GM18870 (cell line): ENCODE data around the gene SIRT5.

Experiments used
- ATAC-seq: cut with Tn5 transposase; IDR thresholded peaks from one replicate; pipeline ENCODE4 v1.9.1; 2021; ENCODE audit warnings: moderate library complexity; ENCODE audit not compliant: unreplicated experiment

Gene SIRT5

GRCh38 chr6:13550656-13551055, 23.7 kb upstream of the SIRT5 start:
- ATAC-seq, result no peak

DNA sequence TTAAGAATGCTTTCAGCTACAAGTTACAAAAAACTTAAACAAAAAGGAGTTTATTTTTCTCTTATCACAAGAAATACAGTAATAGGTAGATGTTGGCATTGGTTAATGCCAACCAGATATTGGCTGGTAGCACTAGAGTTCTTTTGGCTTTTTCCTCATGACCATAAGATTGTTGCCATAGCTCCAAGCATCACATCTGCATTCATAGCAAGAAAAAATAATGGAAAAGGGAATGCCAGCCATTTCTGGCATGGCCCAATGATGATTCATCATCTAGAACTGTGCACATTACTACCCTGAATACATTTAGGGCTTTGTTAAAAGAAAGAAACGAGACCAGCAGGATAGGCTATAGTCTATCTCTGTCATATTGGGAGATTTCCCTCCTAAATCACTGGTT, 20.8 kb upstream of the SIRT5 start:
- no peak for ATAC-seq

- no peak for ATAC-seq
Observed at GRCh38 chr6:13554929-13555333, 19.5 kb upstream of the SIRT5 start.

DNA sequence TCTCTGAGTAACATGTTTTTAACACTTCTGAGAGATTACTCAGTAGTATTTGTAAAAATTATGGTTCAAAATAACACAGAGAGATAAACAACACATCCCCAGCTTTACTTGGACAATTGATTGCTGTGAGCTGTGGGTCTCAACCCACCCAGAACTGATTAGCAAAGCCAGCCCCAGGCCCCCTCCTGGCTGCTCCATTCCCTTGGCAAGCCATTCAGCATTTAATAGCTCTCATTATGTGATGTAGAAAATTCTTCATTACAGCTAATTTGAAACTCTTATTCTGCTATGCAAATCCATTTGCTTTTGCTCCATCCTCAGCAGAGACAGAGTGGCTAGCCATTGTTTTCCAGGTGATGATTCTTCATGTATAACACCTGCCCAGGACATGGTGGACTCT, 16.6 kb upstream of the SIRT5 start:
- no peak for ATAC-seq

GRCh38 chr6:13558718-13559117, 15.7 kb upstream of the SIRT5 start:
- no peak for ATAC-seq

- no peak for ATAC-seq
Observed at GRCh38 chr6:13559251-13559650, 15.2 kb upstream of the SIRT5 start.

DNA sequence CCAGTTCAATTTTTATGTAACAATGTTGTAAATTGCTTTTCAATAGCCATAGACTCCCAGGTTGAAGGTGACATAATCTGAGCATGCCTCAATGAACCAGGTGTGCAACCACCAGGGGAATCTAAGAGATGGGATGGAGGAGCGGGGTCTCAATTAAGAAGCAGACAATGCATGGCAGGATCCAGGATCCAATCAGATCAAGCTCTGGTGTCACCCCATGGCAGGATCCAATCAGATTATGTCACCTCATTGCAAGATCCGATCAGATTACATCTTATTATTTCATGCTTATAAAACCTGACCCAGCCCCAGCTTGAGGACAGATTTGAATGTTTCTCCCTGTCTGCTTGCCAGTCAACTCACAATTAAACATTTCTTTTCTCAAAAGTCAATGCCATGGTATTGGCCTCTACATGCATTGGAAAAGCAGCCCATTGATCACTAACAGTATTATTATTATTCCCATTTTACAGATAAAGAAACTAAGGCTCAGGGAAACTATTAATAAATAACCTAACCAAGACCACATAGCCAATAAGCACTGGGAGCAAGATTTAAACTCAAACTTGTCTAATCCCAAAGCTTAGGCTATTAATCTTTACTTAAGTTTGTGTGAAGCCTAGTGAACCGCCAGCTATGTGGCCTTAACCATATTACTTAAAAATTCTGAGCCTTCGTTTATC, 14.3 kb upstream of the SIRT5 start:
- ATAC-seq, result no peak

DNA sequence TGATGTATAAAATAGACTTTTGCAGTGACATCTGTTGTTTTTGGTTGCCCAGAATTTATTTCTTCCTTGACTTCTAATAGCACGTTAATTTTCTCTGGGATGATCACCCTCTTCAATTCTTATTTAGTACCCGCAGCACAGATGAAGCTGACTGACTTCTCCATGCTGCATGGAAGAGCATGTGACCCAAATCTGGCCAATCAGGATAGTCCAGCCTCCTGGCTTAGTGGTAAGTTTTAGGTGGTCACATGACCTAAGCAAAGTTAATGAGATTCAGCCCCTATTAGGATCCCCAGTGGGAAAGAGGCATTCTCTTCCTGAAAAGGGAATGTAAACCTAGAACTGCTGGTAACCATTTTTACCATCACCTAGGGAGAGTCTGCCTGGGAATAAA, 13.8 kb upstream of the SIRT5 start:
- no peak for ATAC-seq

DNA sequence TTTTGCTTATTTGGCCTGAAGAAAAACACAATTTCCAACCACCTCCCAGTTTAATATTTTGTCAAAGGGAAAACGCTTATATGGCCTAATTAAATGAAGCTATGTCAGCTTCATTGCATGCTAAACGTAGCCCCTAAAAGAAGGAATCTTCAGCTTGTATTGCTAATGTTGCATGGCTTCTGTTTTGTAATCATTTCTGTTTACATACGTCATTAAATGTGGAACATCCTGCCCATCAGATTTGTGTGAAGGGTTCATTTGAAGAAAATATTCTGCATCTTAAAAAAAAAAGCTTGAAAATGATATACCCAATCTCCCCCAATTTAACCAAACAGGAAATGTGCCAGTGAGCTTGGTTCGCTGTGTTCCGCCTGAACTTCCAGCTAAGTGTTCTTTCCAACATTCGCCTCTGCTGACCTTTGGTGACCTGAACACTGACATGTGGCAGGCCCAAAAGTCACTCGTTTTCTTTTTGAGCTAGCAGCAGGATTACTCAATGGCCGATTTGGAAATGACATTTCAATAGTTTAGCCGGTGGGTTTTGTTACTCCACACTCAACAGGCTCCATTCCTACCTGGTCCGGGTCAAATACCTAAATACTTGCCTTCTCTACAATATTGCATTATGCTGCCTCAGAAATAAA, 12.7 kb upstream of the SIRT5 start:
- ATAC-seq, result no peak

DNA sequence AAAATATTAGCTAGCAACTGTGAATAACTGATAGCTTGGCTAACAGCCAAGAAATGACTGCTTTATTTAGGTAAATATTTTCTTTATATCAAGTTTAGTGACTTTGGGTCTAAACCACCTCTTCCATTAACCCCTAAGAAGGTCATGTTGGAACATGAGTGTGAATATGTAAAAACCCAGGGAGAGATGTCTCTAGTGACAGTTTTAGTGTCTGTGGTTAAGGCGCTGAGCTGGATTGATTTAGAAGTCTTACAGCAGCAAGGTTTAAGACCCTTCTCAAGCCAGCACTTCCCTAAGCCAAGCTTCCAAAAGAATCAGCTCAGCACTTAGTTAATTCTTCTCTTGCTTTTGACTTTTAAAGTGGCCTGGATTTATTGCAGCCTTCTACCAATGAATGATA, 11.4 kb upstream of the SIRT5 start:
- no peak for ATAC-seq

DNA sequence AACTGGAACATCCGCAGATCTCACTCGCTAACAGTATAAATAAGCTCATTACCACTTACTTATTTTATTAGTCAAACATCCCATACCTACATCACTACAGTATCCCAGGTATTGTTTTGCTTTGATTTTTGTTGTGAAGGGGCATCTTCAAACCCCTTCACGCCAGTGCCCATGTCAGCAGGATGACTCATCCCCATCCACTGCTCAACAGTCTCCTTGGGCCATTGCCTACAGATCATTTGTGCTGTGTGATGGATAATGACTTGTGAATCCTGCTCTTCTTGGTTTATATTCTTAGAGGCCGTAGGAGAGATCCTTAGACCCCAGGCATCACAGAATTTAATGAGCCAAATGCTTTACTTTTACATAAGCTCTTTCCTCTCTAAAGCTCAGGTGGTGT, 8.5 kb upstream of the SIRT5 start:
- no peak for ATAC-seq

GRCh38 chr6:13566500-13566899, 7.9 kb upstream of the SIRT5 start:
- no peak for ATAC-seq

DNA sequence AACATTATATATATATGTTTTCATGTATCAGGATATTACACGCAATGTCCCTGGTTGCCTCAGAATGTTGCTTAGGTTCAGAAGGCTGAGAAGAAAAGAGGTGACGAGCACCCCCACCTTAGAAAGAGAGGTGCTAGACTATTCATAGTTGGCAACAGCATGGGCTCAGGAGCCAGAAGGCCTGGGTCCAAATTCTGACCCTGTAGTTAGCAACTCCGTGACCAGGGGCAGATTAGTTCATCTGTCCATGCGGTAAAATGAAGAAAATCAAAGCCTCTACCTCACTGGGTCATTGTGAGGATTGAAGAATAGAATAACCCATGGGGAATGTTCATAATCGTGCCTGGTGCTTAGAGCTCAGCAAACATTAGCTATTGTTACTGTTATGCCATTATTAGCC, 5.4 kb upstream of the SIRT5 start:
- no peak for ATAC-seq

GRCh38 chr6:13572240-13572639, 2.2 kb upstream of the SIRT5 start:
- ATAC-seq, result no peak

- ATAC-seq, result no peak
Observed at GRCh38 chr6:13572951-13573654, 1.3 kb upstream of the SIRT5 start.

- ATAC-seq, result no peak
Observed at GRCh38 chr6:13573669-13574110, 711 bp upstream of the SIRT5 start.

DNA sequence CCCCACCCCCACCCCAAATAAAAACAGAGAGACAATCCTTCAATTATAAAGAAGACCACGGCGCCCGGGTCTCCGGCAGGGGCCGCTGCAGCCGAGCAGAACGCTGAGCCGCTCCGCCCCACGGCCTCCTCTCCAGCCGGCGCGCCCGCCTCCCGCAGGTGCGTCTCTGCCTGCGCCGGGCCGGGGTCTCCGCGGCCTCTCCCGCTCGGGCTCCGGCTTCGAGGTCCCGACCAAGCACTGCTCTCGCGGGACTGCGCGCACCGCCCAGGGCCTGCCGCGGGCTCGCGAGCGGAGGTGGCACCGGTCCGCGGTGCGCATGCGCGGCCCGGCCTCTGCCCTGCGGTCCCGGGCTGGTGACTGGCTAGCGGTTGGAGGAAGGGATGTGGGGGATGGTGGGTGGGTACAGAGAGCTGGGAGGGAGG, 241 bp upstream of the SIRT5 start:
- peak; percentile 46 for ATAC-seq

GRCh38 chr6:13575377-13575775, 975 bp downstream of the SIRT5 start:
- no peak for ATAC-seq

GRCh38 chr6:13576017-13576416, 1.6 kb downstream of the SIRT5 start:
- no peak for ATAC-seq

GRCh38 chr6:13577926-13578325, 3.5 kb downstream of the SIRT5 start:
- ATAC-seq, result no peak

- no peak for ATAC-seq
Observed at GRCh38 chr6:13579911-13580310, 5.5 kb downstream of the SIRT5 start.

DNA sequence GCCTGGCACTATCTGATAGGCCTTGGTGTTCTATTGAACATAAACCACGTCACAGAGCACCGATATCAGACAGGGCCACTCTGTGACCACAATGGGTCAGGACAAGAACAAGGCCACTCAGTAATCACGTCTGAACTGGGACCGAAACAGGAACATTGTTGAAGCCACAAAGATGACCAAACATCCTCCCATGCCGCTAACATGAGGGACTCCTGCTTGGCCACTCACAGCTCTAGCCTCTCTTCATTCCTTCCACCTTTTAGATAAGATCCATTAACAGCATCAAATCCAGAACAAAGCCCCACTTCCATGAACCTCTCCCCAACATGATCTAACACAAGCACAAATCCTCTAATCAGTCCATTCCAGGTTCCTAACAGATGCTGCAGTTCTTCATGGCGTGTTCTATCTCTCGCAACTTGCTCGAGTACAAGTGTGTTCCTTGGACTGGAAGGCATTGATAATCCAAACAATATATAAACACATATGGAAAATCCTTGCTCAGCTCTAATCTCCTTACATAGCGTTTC, 7.4 kb downstream of the SIRT5 start:
- no peak for ATAC-seq
